ENCODE data around the gene B3GNT7. TPM values are rescaled to one million over a fixed set of nuclear protein-coding genes. Genes with fewer than 3 reads are reported as not detected.

Gene B3GNT7
- total and polyA plus RNA-seq, 4 experiments from 2014 or later, result not detected

DNA sequence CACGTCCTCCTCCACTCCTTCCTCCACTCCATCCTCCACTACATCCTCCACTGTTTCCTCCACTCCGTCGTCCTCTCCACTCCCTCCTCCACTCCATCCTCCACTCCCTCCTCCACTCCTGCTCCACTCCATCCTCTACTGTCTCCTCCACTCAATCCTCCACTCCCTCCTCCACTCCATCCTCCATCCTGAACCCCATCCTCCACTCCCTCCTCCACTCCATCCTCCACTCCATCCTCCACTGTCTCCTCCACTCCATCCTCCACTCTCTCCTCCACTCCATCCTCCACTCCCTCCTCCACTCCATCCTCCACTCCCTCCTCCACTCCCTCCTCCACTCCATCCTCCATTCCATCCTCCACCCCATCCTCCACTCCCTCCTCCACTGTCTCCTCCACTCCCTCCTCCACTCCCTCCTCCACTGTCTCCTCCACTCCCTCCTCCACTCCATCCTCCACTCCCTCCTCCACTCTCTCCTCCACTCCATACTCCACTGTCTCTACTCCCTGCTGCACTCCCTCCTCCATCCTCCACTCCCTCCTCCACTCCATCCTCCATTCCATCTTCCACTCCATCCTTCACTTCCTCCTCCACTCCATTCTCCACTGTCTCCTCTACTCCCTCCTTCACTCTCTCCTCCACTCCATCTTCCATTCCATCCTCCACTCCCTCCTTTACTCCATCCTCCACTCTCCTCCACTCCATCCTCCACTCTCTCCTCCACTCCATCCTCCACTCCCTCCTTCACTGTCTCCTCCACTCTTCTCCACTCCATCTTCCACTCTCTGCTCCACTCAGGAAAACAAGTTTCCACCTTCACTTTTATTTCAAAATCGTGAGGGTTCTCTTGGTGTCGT lies 14.3 kb upstream of the B3GNT7 start:
- Histone ChIP-seq H3K36me3 (ENCODE audit: insufficient read depth, low read length) (no peaks in the 10 kb centered on the region), H3K4me1 (ENCODE audit: insufficient read depth, low read length) (no peaks in the 10 kb centered on the region), H3K27me3 (ENCODE audit: insufficient read depth, low read length) (no peaks in the 10 kb centered on the region), H3K4me3 (ENCODE audit: low read length in 2 of 2) (no peak overlapping the region), H3K27ac (ENCODE audit: low read depth, low read length) (no peak overlapping the region), H3K9me3 (ENCODE audit: control insufficient read depth in 1 of 2, low read length in 2 of 2) (no peaks in the 10 kb centered on the region)
- H3K4me1 Mint-ChIP-seq, result no peaks in the 10 kb centered on the region
- no peak for DNase-seq
- peak overlapping the region in 1 of 8 donors; percentile 36 for H3K4me3 Mint-ChIP-seq
- ChIA-PET CTCF (ENCODE audit: partially characterized antibody) (no interaction called here), POLR2A (ENCODE audit: partially characterized antibody) (no interaction called here)
- intact Hi-C loops (cut with micrococcal nuclease), result no loop called here
- peak overlapping the region in 1 of 7 donors; percentile 75 for H3K27ac Mint-ChIP-seq
- no peaks in the 10 kb centered on the region for H3K36me3 Mint-ChIP-seq
- H3K9me3 Mint-ChIP-seq, result peaks cover 0 to 14% (median 10%) of the 10 kb centered on the region in 8 donors
- peaks cover 3 to 6% of the 10 kb centered on the region in 2 donors for H3K27me3 Mint-ChIP-seq

GRCh38 chr2:231382116-231382515 lies 13.4 kb upstream of the B3GNT7 start:
- POLR2A ChIA-PET (ENCODE audit: partially characterized antibody), result no interaction called here
- Histone ChIP-seq H3K27ac (ENCODE audit: low read depth, low read length) (no peak overlapping the region), H3K4me1 (ENCODE audit: insufficient read depth, low read length) (no peaks in the 10 kb centered on the region), H3K36me3 (ENCODE audit: insufficient read depth, low read length) (no peaks in the 10 kb centered on the region), H3K4me3 (ENCODE audit: low read length in 2 of 2) (no peak overlapping the region), H3K9me3 (ENCODE audit: control insufficient read depth in 1 of 2, low read length in 2 of 2) (no peaks in the 10 kb centered on the region), H3K27me3 (ENCODE audit: insufficient read depth, low read length) (no peaks in the 10 kb centered on the region)
- intact Hi-C loops (cut with micrococcal nuclease), result no loop called here
- Mint-ChIP-seq H3K27me3 (peaks cover 1 to 3% of the 10 kb centered on the region in 2 donors), H3K4me1 (no peaks in the 10 kb centered on the region), H3K27ac (no peak overlapping the region), H3K4me3 (no peak overlapping the region), H3K9me3 (peaks cover 0 to 14% (median 10%) of the 10 kb centered on the region in 8 donors), H3K36me3 (no peaks in the 10 kb centered on the region)
- CTCF ChIA-PET (ENCODE audit: partially characterized antibody), result no interaction called here
- DNase-seq, result no peak

- Histone ChIP-seq H3K36me3 (ENCODE audit: insufficient read depth, low read length) (no peaks in the 10 kb centered on the region), H3K9me3 (ENCODE audit: control insufficient read depth in 1 of 2, low read length in 2 of 2) (no peaks in the 10 kb centered on the region), H3K4me1 (ENCODE audit: insufficient read depth, low read length) (no peaks in the 10 kb centered on the region), H3K27me3 (ENCODE audit: insufficient read depth, low read length) (no peaks in the 10 kb centered on the region), H3K27ac (ENCODE audit: low read depth, low read length) (no peak overlapping the region), H3K4me3 (ENCODE audit: low read length in 2 of 2) (no peak overlapping the region)
- Mint-ChIP-seq H3K36me3 (no peaks in the 10 kb centered on the region), H3K27ac (peak overlapping the region in 1 of 7 donors; percentile 53), H3K27me3 (peaks cover 2 to 3% of the 10 kb centered on the region in 2 donors), H3K9me3 (peaks cover 0 to 14% (median 10%) of the 10 kb centered on the region in 8 donors), H3K4me3 (no peak overlapping the region), H3K4me1 (no peaks in the 10 kb centered on the region)
- intact Hi-C loops (cut with micrococcal nuclease), result no loop called here
- CTCF ChIA-PET (ENCODE audit: partially characterized antibody), result no interaction called here
- POLR2A ChIA-PET (ENCODE audit: partially characterized antibody), result no interaction called here
- no peak for DNase-seq
Measured at GRCh38 chr2:231383416-231384108, 11.9 kb upstream of the B3GNT7 start.

DNA sequence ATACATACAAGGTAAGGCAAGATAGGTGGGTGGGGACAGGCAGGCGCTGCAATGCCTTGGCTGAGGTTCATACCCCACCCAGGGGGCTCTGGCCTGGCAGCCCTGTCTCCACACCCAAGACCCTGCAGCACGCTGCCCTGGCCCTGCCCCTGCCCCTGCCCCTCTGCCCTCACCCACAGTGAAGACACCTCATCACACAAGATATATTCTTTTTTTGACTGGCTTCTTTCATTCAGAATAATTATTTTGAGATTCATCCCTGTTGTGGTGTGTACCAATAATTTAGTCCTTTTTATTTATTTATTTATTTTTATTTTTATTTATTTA lies 11.4 kb upstream of the B3GNT7 start:
- Histone ChIP-seq H3K4me3 (ENCODE audit: low read length in 2 of 2) (no peak overlapping the region), H3K4me1 (ENCODE audit: insufficient read depth, low read length) (no peaks in the 10 kb centered on the region), H3K36me3 (ENCODE audit: insufficient read depth, low read length) (no peaks in the 10 kb centered on the region), H3K9me3 (ENCODE audit: control insufficient read depth in 1 of 2, low read length in 2 of 2) (no peaks in the 10 kb centered on the region), H3K27ac (ENCODE audit: low read depth, low read length) (no peak overlapping the region), H3K27me3 (ENCODE audit: insufficient read depth, low read length) (no peaks in the 10 kb centered on the region)
- intact Hi-C loops (cut with micrococcal nuclease), result no loop called here
- DNase-seq, result no peak
- peaks cover 0 to 14% (median 10%) of the 10 kb centered on the region in 8 donors for H3K9me3 Mint-ChIP-seq
- no peaks in the 10 kb centered on the region for H3K4me1 Mint-ChIP-seq
- POLR2A ChIA-PET (ENCODE audit: partially characterized antibody), result no interaction called here
- CTCF ChIA-PET (ENCODE audit: partially characterized antibody), result no interaction called here
- H3K36me3 Mint-ChIP-seq, result no peaks in the 10 kb centered on the region
- no peak overlapping the region for H3K4me3 Mint-ChIP-seq
- peaks cover 2 to 3% of the 10 kb centered on the region in 2 donors for H3K27me3 Mint-ChIP-seq
- peak overlapping the region in 1 of 7 donors; percentile 53 for H3K27ac Mint-ChIP-seq

DNA sequence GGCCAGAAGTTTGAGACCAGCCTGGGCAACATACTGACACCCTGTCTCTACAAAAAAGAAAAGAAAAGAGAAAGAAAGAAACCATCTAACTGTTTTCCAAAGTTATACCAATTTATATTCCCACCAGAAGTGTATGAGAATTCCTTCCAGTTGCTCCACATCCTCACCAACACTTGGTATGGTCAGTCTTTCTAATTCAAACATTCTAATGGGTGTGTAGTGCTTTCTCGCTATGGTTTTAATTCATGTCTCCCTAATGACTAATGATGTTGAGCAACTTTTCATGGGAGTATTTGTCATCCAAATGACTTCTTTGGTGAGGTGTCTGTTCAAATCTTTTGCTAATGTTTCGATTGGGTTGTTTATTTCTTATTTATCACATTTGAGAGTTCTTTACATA lies 10.5 kb upstream of the B3GNT7 start:
- Histone ChIP-seq H3K27me3 (ENCODE audit: insufficient read depth, low read length) (no peaks in the 10 kb centered on the region), H3K4me3 (ENCODE audit: low read length in 2 of 2) (no peak overlapping the region), H3K9me3 (ENCODE audit: control insufficient read depth in 1 of 2, low read length in 2 of 2) (no peaks in the 10 kb centered on the region), H3K4me1 (ENCODE audit: insufficient read depth, low read length) (no peaks in the 10 kb centered on the region), H3K27ac (ENCODE audit: low read depth, low read length) (no peak overlapping the region), H3K36me3 (ENCODE audit: insufficient read depth, low read length) (no peaks in the 10 kb centered on the region)
- Mint-ChIP-seq H3K9me3 (peaks cover 0 to 14% (median 10%) of the 10 kb centered on the region in 8 donors), H3K36me3 (no peaks in the 10 kb centered on the region), H3K27me3 (peaks cover 2 to 3% of the 10 kb centered on the region in 2 donors), H3K4me1 (no peaks in the 10 kb centered on the region), H3K4me3 (no peak overlapping the region), H3K27ac (no peak overlapping the region)
- no peak for DNase-seq
- ChIA-PET CTCF (ENCODE audit: partially characterized antibody) (no interaction called here), POLR2A (ENCODE audit: partially characterized antibody) (no interaction called here)
- intact Hi-C loops (cut with micrococcal nuclease), result no loop called here

DNA sequence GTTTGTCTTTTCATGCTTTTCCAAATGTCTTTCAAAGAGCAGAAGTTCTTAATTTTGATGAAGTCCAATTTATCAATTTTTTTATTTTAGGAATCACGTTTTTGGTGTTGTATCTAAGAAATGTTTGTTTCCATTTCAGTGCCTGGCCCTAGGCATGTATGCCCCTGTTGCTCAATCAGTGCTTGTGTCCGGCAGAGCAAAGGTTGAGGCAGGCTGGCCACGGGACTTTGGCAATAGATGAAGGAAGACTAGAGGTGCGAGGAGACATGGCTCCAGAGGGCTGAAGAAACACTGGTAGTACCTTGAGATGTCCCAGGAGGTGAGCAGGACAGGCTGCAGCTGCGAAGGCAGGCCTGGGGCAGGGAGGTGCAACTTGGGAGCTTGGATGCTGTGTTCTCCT lies 10.1 kb upstream of the B3GNT7 start:
- Histone ChIP-seq H3K4me1 (ENCODE audit: insufficient read depth, low read length) (no peaks in the 10 kb centered on the region), H3K27ac (ENCODE audit: low read depth, low read length) (no peak overlapping the region), H3K9me3 (ENCODE audit: control insufficient read depth in 1 of 2, low read length in 2 of 2) (no peaks in the 10 kb centered on the region), H3K36me3 (ENCODE audit: insufficient read depth, low read length) (no peaks in the 10 kb centered on the region), H3K27me3 (ENCODE audit: insufficient read depth, low read length) (no peaks in the 10 kb centered on the region), H3K4me3 (ENCODE audit: low read length in 2 of 2) (no peak overlapping the region)
- peaks cover 2 to 3% of the 10 kb centered on the region in 2 donors for H3K27me3 Mint-ChIP-seq
- peaks cover 0 to 14% (median 10%) of the 10 kb centered on the region in 8 donors for H3K9me3 Mint-ChIP-seq
- ChIA-PET POLR2A (ENCODE audit: partially characterized antibody) (no interaction called here), CTCF (ENCODE audit: partially characterized antibody) (no interaction called here)
- DNase-seq, result no peak
- no peaks in the 10 kb centered on the region for H3K36me3 Mint-ChIP-seq
- no peak overlapping the region for H3K4me3 Mint-ChIP-seq
- no peak overlapping the region for H3K27ac Mint-ChIP-seq
- intact Hi-C loops (cut with micrococcal nuclease), result no loop called here
- no peaks in the 10 kb centered on the region for H3K4me1 Mint-ChIP-seq

GRCh38 chr2:231386446-231386845 lies 9.1 kb upstream of the B3GNT7 start:
- Mint-ChIP-seq H3K9me3 (peaks cover 0 to 14% (median 10%) of the 10 kb centered on the region in 8 donors), H3K4me1 (no peaks in the 10 kb centered on the region), H3K36me3 (no peaks in the 10 kb centered on the region), H3K27me3 (peaks cover 3 to 5% of the 10 kb centered on the region in 2 donors), H3K27ac (no peak overlapping the region), H3K4me3 (no peak overlapping the region)
- CTCF ChIA-PET (ENCODE audit: partially characterized antibody), result no interaction called here
- DNase-seq, result no peak
- H3K4me1 ChIP-seq (ENCODE audit: insufficient read depth, low read length), result no peaks in the 10 kb centered on the region
- POLR2A ChIA-PET (ENCODE audit: partially characterized antibody), result no interaction called here
- no peak overlapping the region for H3K27ac ChIP-seq (ENCODE audit: low read depth, low read length)
- no peaks in the 10 kb centered on the region for H3K27me3 ChIP-seq (ENCODE audit: insufficient read depth, low read length)
- H3K9me3 ChIP-seq (ENCODE audit: control insufficient read depth in 1 of 2, low read length in 2 of 2), result no peaks in the 10 kb centered on the region
- intact Hi-C loops (cut with micrococcal nuclease), result no loop called here
- no peak overlapping the region for H3K4me3 ChIP-seq (ENCODE audit: low read length in 2 of 2)
- H3K36me3 ChIP-seq (ENCODE audit: insufficient read depth, low read length), result no peaks in the 10 kb centered on the region
